ENCODE measurements around the gene NIT1.

DNA sequence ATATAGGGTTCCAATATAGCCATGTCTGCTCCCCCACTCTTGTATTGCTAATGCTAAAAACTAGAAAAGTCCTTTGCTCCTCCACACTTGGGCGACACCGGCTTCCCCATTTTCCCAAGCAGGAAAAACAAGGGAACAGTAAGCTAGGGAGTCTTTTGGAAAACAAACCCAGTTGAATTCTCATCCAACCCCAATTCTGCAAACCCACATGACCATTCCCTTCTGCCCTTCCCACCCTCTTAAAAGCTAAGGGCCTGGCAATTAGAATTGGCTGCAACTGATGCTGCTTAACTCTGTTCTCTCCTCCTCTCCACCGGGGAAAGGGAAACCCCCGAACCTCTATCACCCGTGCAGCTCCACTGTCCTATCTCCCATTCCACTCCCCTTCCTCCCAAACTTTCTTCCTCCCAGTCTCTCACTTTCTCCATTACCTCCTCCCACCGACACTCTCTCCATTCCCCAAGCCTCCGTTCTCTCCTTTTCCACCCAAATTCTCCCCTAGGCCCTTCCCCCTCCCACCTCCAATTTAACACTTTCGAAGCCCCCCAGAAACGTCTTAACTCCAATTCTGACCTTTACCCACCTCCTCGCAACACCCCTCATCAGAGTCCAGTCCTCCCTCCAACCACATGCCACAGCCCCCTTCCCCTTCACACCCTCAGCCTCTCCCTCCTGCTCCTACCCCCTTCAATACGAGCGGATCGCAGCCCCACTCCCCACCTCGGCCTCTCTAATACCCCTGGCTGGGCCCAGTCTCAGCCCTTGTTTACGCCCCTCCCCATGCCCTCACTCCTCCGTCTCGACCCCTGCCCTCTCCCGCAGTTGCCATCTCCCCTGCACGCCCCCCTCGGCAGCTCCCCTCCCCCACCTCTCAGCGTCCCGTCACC is 13.9 kb downstream of the NIT1 start:
- no peak for TF ChIP-seq POLR2A (IDR thresholded peaks at IDR 0.05; ENCODE audit: low read depth, low read length)
- TF ChIP-seq POLR2AphosphoS5 (IDR thresholded peaks at IDR 0.05; ENCODE audit: low read depth, low read length), result no peak
